Cardiac muscle cell (in vitro differentiated cells and primary cell): ENCODE measurements around the gene NTNG2. TPM values are rescaled to one million over a fixed set of nuclear protein-coding genes. Genes with fewer than 3 reads are reported as not detected.
"Not testable (repeated sequence)": the region's sequence is repeated elsewhere in the genome, so short reads cannot be mapped to it uniquely, and the experiment has no call there.

ENCODE experiments used
- DNase-seq, 2 donors: peaks; one replicate each; pipeline versions ENCODE4 v3.0.0 to v3.0.0-alpha.2; 2010 to 2017; ENCODE audit warnings: low read depth in 1 of 2, low spot score in 1 of 2
- H3K27ac ChIP-seq: fragments of 200-600 bp; sonication (generic); 2 replicates; pipeline ENCODE4 v1.5.1; 2016
- H3K27me3 ChIP-seq: fragments of 200-600 bp; sonication (generic); 2 replicates; pipeline ENCODE4 v1.6.0; 2016; ENCODE audit warnings: control low read depth
- H3K36me3 ChIP-seq: fragments of 200-600 bp; sonication (generic); 2 replicates; pipeline ENCODE4 v1.5.1; 2016; ENCODE audit warnings: control low read depth
- H3K4me1 ChIP-seq: fragments of 200-600 bp; sonication (generic); 2 replicates; pipeline ENCODE4 v1.8.1; 2017; ENCODE audit warnings: low read depth, mild to moderate bottlenecking, mixed run types
- H3K4me3 ChIP-seq: fragments of 200-600 bp; sonication (generic); 2 replicates; pipeline ENCODE4 v1.5.1; 2016; ENCODE audit warnings: mild to moderate bottlenecking
- H3K9me3 ChIP-seq: fragments of 200-600 bp; sonication (generic); 2 replicates; pipeline ENCODE4 v1.5.1; 2017; ENCODE audit warnings: low read depth, mild to moderate bottlenecking, control low read depth
- polyA plus RNA-seq: library from polyadenylated mRNA; unstranded; fragments of >200 nt; fragmentation: Nextera tagmentation; extraction: Ambion mirVana; gene quantifications from 2 replicates; pipeline ENCODE4 v1.2.1, GENCODE V29; 2016
- total RNA-seq: library from RNA; depleted of rRNA; stranded (reverse); fragments of >200 nt; gene quantifications from 2 replicates; pipeline ENCODE4 v1.2.3, GENCODE V29; 2016
- TF ChIP-seq, protein P1 (sequence below): IDR thresholded peaks from 2 replicates; pipeline ENCODE4 v1.5.1; 2012; ENCODE audit warnings: low read depth, mild to moderate bottlenecking, low read length

The NTNG2 gene
- total and polyA plus RNA-seq, 2 experiments from 2014 or later, result 1.7 to 3.5 TPM

DNA sequence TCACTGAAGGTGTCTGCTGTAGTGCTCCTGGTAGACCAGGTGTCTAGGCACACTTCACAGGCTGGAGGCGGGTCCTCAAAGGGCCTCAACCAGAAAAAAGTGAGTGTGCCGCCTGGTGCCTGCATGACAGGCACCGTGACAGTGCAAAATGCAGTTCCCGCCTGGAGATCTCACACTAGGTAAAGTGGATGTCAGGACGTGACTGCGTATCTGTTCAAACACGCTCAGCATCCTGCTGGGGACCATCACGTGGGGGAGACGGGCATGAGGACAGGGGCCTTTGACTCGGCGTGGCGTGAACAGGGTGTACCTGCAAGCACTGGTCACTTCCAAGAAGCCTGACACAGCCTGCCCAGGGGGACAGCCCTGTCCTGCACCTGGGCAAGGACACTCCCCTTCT, 32.3 kb upstream of the NTNG2 start:
- Histone ChIP-seq H3K4me1 (no peaks in the 10 kb centered on the region), H3K27ac (no peak overlapping the region), H3K4me3 (no peak overlapping the region), H3K27me3 (peaks cover 25% of the 10 kb centered on the region), H3K9me3 (no peaks in the 10 kb centered on the region), H3K36me3 (no peaks in the 10 kb centered on the region)
- DNase-seq, result no peak
- TF ChIP-seq, protein P1, sequence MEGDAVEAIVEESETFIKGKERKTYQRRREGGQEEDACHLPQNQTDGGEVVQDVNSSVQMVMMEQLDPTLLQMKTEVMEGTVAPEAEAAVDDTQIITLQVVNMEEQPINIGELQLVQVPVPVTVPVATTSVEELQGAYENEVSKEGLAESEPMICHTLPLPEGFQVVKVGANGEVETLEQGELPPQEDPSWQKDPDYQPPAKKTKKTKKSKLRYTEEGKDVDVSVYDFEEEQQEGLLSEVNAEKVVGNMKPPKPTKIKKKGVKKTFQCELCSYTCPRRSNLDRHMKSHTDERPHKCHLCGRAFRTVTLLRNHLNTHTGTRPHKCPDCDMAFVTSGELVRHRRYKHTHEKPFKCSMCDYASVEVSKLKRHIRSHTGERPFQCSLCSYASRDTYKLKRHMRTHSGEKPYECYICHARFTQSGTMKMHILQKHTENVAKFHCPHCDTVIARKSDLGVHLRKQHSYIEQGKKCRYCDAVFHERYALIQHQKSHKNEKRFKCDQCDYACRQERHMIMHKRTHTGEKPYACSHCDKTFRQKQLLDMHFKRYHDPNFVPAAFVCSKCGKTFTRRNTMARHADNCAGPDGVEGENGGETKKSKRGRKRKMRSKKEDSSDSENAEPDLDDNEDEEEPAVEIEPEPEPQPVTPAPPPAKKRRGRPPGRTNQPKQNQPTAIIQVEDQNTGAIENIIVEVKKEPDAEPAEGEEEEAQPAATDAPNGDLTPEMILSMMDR, result no peak

DNA sequence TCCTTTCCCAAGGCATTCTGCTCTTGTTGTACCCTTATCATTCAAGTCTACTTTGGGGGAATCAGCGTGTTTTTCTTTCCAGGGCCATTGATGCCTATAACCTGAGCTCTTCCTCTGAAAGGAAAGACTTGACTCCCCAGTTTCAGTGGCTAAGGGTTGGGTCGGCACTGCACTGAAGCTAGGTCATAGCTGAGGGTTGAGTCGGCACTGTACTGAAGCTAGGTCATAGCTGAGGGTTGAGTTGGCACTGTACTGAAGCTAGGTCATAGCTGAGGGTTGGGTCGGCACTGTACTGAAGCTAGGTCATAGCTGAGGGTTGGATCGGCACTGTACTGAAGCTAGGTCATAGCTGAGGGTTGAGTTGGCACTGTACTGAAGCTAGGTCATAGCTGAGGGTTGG, 27.8 kb upstream of the NTNG2 start:
- not testable (repeated sequence) for H3K27ac ChIP-seq, DNase-seq, H3K36me3 ChIP-seq, H3K27me3 ChIP-seq, H3K4me1 ChIP-seq, H3K9me3 ChIP-seq, H3K4me3 ChIP-seq

GRCh38 chr9:132135456-132135855, 26.4 kb upstream of the NTNG2 start:
- Histone ChIP-seq H3K4me1 (no peaks in the 10 kb centered on the region), H3K27ac (no peak overlapping the region), H3K36me3 (no peaks in the 10 kb centered on the region), H3K9me3 (no peaks in the 10 kb centered on the region), H3K4me3 (no peak overlapping the region), H3K27me3 (peaks cover 5% of the 10 kb centered on the region)
- DNase-seq, result no peak
- TF ChIP-seq, protein P1, result no peak

GRCh38 chr9:132136151-132136780, 25.6 kb upstream of the NTNG2 start:
- H3K4me1 ChIP-seq, result no peaks in the 10 kb centered on the region
- TF ChIP-seq, protein P1, result no peak
- no peaks in the 10 kb centered on the region for H3K9me3 ChIP-seq
- no peaks in the 10 kb centered on the region for H3K36me3 ChIP-seq
- peaks cover 11% of the 10 kb centered on the region for H3K27me3 ChIP-seq
- no peak for DNase-seq
- H3K27ac ChIP-seq, result no peak overlapping the region
- no peak overlapping the region for H3K4me3 ChIP-seq

- no peaks in the 10 kb centered on the region for H3K4me1 ChIP-seq
- peaks cover 28% of the 10 kb centered on the region for H3K27me3 ChIP-seq
- TF ChIP-seq, protein P1, result no peak
- peak overlapping the region; percentile 5 for H3K4me3 ChIP-seq
- no peaks in the 10 kb centered on the region for H3K36me3 ChIP-seq
- no peaks in the 10 kb centered on the region for H3K9me3 ChIP-seq
- H3K27ac ChIP-seq, result no peak overlapping the region
- DNase-seq, result peak in 1 of 2 donors; percentile 40
Observed at GRCh38 chr9:132141344-132141947, 20.4 kb upstream of the NTNG2 start.

- DNase-seq, result no peak
- Histone ChIP-seq H3K36me3 (no peaks in the 10 kb centered on the region), H3K27me3 (peaks cover 29% of the 10 kb centered on the region), H3K27ac (no peak overlapping the region), H3K4me1 (no peaks in the 10 kb centered on the region), H3K9me3 (no peaks in the 10 kb centered on the region), H3K4me3 (peak overlapping the region; percentile 5)
- TF ChIP-seq, protein P1, result no peak
Observed at GRCh38 chr9:132141948-132142594, 19.8 kb upstream of the NTNG2 start.
